GM12878 (cell line): ENCODE measurements around the gene DISC1. TPM values are rescaled to one million over a fixed set of nuclear protein-coding genes. Genes with fewer than 3 reads are reported as not detected.

Source experiments
- ATAC-seq: fragments of 200-7000 bp; cut with Tn5 transposase; 3 replicates; pipeline ENCODE4 v1.9.1; 2020; ENCODE audit warnings: mild to moderate bottlenecking, moderate library complexity
- BruUV-seq: library from RNA; stranded (reverse); fragments of 400-500 nt; replicated peaks from 2 replicates; lab custom pipeline; 2021; lab: Mats Ljungman, UMichigan
- CTCF ChIA-PET: fragments of 300-600 bp; sonication (Branson Sonifier 250); formaldehyde crosslinking; extraction: SDS; loops from one replicate; lab custom pipeline; 2021; ENCODE audit warnings: inconsistent platforms; lab: Yijun Ruan, JAX
- POLR2A ChIA-PET: fragments of 350-600 bp; formaldehyde crosslinking; extraction: SDS; loops from one replicate; lab custom pipeline; 2021; ENCODE audit warnings: inconsistent platforms; lab: Charles Lee
- RAD21 ChIA-PET: fragments of 300-600 bp; sonication (Branson Sonifier 250); formaldehyde crosslinking; loops from one replicate; lab custom pipeline; 2023; ENCODE audit warnings: antibody characterized with exemption; ENCODE audit not compliant: unreplicated experiment; lab: Charles Lee
- SMC1A ChIA-PET: fragments of 300-600 bp; sonication (Branson Sonifier 250); formaldehyde crosslinking; loops from one replicate; lab custom pipeline; 2023; ENCODE audit not compliant: unreplicated experiment, uncharacterized antibody; lab: Charles Lee
- DNase-seq: peaks from one replicate; pipeline ENCODE4 v3.0.0-alpha.2; 2011; ENCODE audit warnings: low read depth, low spot score
- FAIRE-seq: peaks from 3 replicates; lab custom pipeline; 2011; peaks lifted over from hg19 to GRCh38; lab: Jason Lieb, UNC
- H2AFZ ChIP-seq: 2 replicates; pipeline ENCODE4 v1.6.0; 2011; ENCODE audit warnings: low read depth, low read length, control low read depth; ENCODE audit not compliant: control insufficient read depth
- H3K27ac ChIP-seq: 2 replicates; pipeline ENCODE4 v1.5.1; 2011; ENCODE audit warnings: control low read depth; ENCODE audit not compliant: control insufficient read depth, insufficient read depth
- H3K27me3 ChIP-seq, 2 experiments: replicated peaks in 1 of 2; 2 replicates each; pipeline versions ENCODE4 v1.6.0 to v1.6.1; 2011; ENCODE audit warnings: low read length in 1 of 2; ENCODE audit not compliant: control insufficient read depth in 2 of 2, insufficient read depth in 2 of 2
- H3K36me3 ChIP-seq, 2 experiments: 2 replicates each; pipeline ENCODE4 v1.5.1; 2011; ENCODE audit warnings: low read length in 1 of 2; ENCODE audit not compliant: control insufficient read depth in 2 of 2, insufficient read depth in 2 of 2
- H3K4me1 ChIP-seq: 2 replicates; pipeline ENCODE4 v1.6.1; 2011; ENCODE audit warnings: mild to moderate bottlenecking, low read length, moderate library complexity, mixed read lengths; ENCODE audit not compliant: control insufficient read depth, insufficient read depth
- H3K4me2 ChIP-seq: 2 replicates; pipeline ENCODE4 v1.6.0; 2011; ENCODE audit warnings: control low read depth; ENCODE audit not compliant: control insufficient read depth, insufficient read depth
- H3K4me3 ChIP-seq: fragments of 200-600 bp; sonication (generic); 2 replicates; pipeline ENCODE4 v1.5.1; 2016
- H3K79me2 ChIP-seq: 2 replicates; pipeline ENCODE4 v1.6.0; 2011; ENCODE audit warnings: low read length; ENCODE audit not compliant: control insufficient read depth, insufficient read depth
- H3K9ac ChIP-seq: 2 replicates; pipeline ENCODE4 v1.8.0; 2011; ENCODE audit warnings: low read length, control low read depth, mixed read lengths; ENCODE audit not compliant: control insufficient read depth, insufficient read depth
- H3K9me3 ChIP-seq: replicated peaks from 3 replicates; pipeline ENCODE4 v1.5.1; 2011; ENCODE audit warnings: mild to moderate bottlenecking, low read length; ENCODE audit not compliant: control insufficient read depth, insufficient read depth
- H4K20me1 ChIP-seq: 2 replicates; pipeline ENCODE4 v1.6.0; 2011; ENCODE audit not compliant: control insufficient read depth, insufficient read depth
- CTCF ChIP-seq, 3 experiments: IDR thresholded peaks in 2 of 3; conservative IDR thresholded peaks in 1 of 3; 2 replicates each; pipeline ENCODE4 v1.5.1; 2011; ENCODE audit warnings: low read depth in 3 of 3, low read length in 3 of 3, mild to moderate bottlenecking in 3 of 3, control low read depth in 2 of 3, moderate library complexity in 2 of 3, inconsistent platforms in 1 of 3, mixed read lengths in 1 of 3; ENCODE audit not compliant: control insufficient read depth in 2 of 3, insufficient read depth in 1 of 3; ENCODE audit errors: extremely low read depth in 1 of 3
- RAD21 ChIP-seq: IDR thresholded peaks from 2 replicates; pipeline ENCODE4 v1.6.1; 2011; ENCODE audit warnings: mild to moderate bottlenecking, low read depth, low read length, moderate library complexity; ENCODE audit not compliant: insufficient read depth
- RUNX3 ChIP-seq: IDR thresholded peaks from 2 replicates; pipeline ENCODE4 v1.6.1; 2012; ENCODE audit warnings: low read length, inconsistent platforms
- SMC3 ChIP-seq: IDR thresholded peaks from 2 replicates; pipeline ENCODE4 v1.6.1; 2011; ENCODE audit warnings: low read length, improper control_type of control experiment, borderline replicate concordance
- STAT3 ChIP-seq: IDR thresholded peaks from 2 replicates; pipeline ENCODE4 v1.6.1; 2011; ENCODE audit warnings: low read depth, low read length, improper control_type of control experiment
- ZNF622 ChIP-seq: fragments of 450-650 bp; IDR thresholded peaks from 2 replicates; pipeline ENCODE4 v1.6.1; 2017; ENCODE audit warnings: mild to moderate bottlenecking, inconsistent platforms
- WGBS: methylation state at CpG from one replicate; pipeline ENCODE4 v1.1.6; 2016; ENCODE audit warnings: low lambda C conversion rate; ENCODE audit not compliant: insufficient replicate concordance, insufficient coverage; ENCODE audit errors: missing lambda C conversion rate; 5-methylcytosine and 5-hydroxymethylcytosine counted together
- in situ Hi-C: fragments of 300-500 bp; cut with MboI; formaldehyde crosslinking; loops from 9 replicates; pipeline ENCODE4 v1.14.3; 2018; ENCODE audit warnings: mixed read lengths
- intact Hi-C: fragments of 100-400 bp; cut with micrococcal nuclease; formaldehyde crosslinking; loops from one replicate; pipeline ENCODE4 v1.14.2; 2022; ENCODE audit not compliant: unreplicated experiment
- polyA plus RNA-seq, 11 experiments: library from polyadenylated mRNA; depleted of rRNA in 4 of 11; unstranded in 6 of 11; stranded (reverse) in 5 of 11; fragments of >200 nt; fragmentation: Nextera tagmentation in 4 of 11; fragmentation: Illumina TruSeq in 1 of 11; extraction: Ambion mirVana in 4 of 11; extraction: Trizol in 1 of 11; gene quantifications; 1 replicate in 1 of 11; 2 replicates in 10 of 11; pipeline versions ENCODE4 v1.2.1 to v1.2.3, GENCODE V29; 2011 to 2016; ENCODE audit warnings: inconsistent platforms in 2 of 11, missing spikeins in 2 of 11, low read depth in 1 of 11
- total RNA-seq, 4 experiments: library from RNA; depleted of rRNA in 3 of 4; stranded (reverse); fragments of >200 nt in 3 of 4; fragmentation: Illumina TruSeq in 1 of 4; extraction: Trizol in 1 of 4; gene quantifications; 2 replicates each; pipeline versions ENCODE4 v1.2.1 to v1.2.3, GENCODE V29; 2013 to 2021

The DISC1 gene
- total and polyA plus RNA-seq, 10 of the 15 experiments (the other 5 are each of a cell fraction or from before 2014, with no cell fraction given) = 0.05 to 0.72 (median 0.19) TPM; not detected in 1

- SMC1A ChIA-PET = interaction anchor here (0.9 to 1.5 kb wide), 2 partner anchors 10 to 1374 kb away, joined by 3 read pairs; no protein-coding TSS in a partner anchor
- H3K36me3 ChIP-seq = no peaks in the 10 kb centered on the region
- RAD21 ChIA-PET = interaction anchor here (0.8 to 1.7 kb wide), 5 partner anchors 118 to 1376 kb away, joined by 3 to 4 read pairs (median 3); no protein-coding TSS in a partner anchor
- no peak overlapping the region for H3K9ac ChIP-seq
- POLR2A ChIA-PET = no interaction called here
- TF ChIP-seq RUNX3 (peak; percentile 77), SMC3 (peak; percentile 58; the same call in 1 of the 2 replicates), STAT3 (no peak), CTCF (IDR thresholded peaks at IDR 0.05 in 2 of 3, conservative IDR thresholded peaks at IDR 0.05 in 1 of 3; ENCODE audit: control insufficient read depth in 2 of 3, extremely low read depth in 1 of 3, insufficient read depth in 1 of 3, low read depth in 3 of 3, low read length in 3 of 3) (peak; percentile 73 to 81 (median 79)), ZNF622 (no peak), RAD21 (peak; percentile 78)
- H3K79me2 ChIP-seq = no peaks in the 10 kb centered on the region
- H2AFZ ChIP-seq = no peak overlapping the region
- H4K20me1 ChIP-seq = no peaks in the 10 kb centered on the region
- BruUV-seq = no TSS peak
- ATAC-seq (peak; percentile 47), DNase-seq (no peak), FAIRE-seq (peak; percentile 72)
- no peak overlapping the region for H3K4me3 ChIP-seq
- intact Hi-C loops (loop anchor here (5.0 kb wide), 2 partner anchors 756 to 1376 kb away; no protein-coding TSS in a partner anchor), in situ Hi-C loops (no loop called here)
- no peak overlapping the region for H3K4me2 ChIP-seq
- WGBS = 29% methylated on average over 18 of the region's 18 CpGs
- no peaks in the 10 kb centered on the region for H3K9me3 ChIP-seq
- H3K27ac ChIP-seq = no peak overlapping the region
- CTCF ChIA-PET = interaction anchor here (0.6 to 2.7 kb wide), 12 partner anchors 8 to 1376 kb away, joined by 3 to 20 read pairs (median 4); no protein-coding TSS in a partner anchor
- no peaks in the 10 kb centered on the region for H3K4me1 ChIP-seq
- H3K27me3 ChIP-seq = no peaks in the 10 kb centered on the region; a peak in 1 of 4 replicates
Observed at GRCh38 chr1:231866392-231867331, 240.1 kb downstream of the DISC1 start.
